Lung (tissue), 12 donors: ENCODE measurements around the gene CRTC3. TPM values are rescaled to one million over a fixed set of nuclear protein-coding genes. Genes with fewer than 3 reads are reported as not detected.

ENCODE experiments used
- ATAC-seq: fragments of 200-7000 bp; cut with Tn5 transposase; one replicate; pipeline ENCODE4 v1.9.1; 2020; ENCODE audit warnings: moderate number of reproducible peaks; ENCODE audit not compliant: insufficient read depth, low FRiP score
- DNase-seq, 3 donors: peaks; one replicate each; pipeline ENCODE4 v3.0.0-alpha.2; 2013 to 2017
- H3K27ac ChIP-seq, 2 donors: one replicate each; pipeline ENCODE4 v1.5.1; 2013; ENCODE audit warnings: mild to moderate bottlenecking in 2 of 2, moderate library complexity in 2 of 2, control low read depth in 1 of 2, inconsistent platforms in 1 of 2, low read depth in 1 of 2, low read length in 1 of 2
- H3K27me3 ChIP-seq, 3 donors: one replicate each; pipeline ENCODE4 v1.5.1; 2013; ENCODE audit warnings: low read length in 2 of 3; ENCODE audit not compliant: control insufficient read depth in 3 of 3, insufficient read depth in 3 of 3
- H3K36me3 ChIP-seq, 4 donors: one replicate each; pipeline ENCODE4 v1.5.1; 2013; ENCODE audit warnings: low read length in 4 of 4, mild to moderate bottlenecking in 1 of 4, moderate library complexity in 1 of 4; ENCODE audit not compliant: control insufficient read depth in 4 of 4, insufficient read depth in 4 of 4
- H3K4me1 ChIP-seq, 5 donors: one replicate each; pipeline ENCODE4 v1.5.1; 2013; ENCODE audit warnings: low read length in 5 of 5, mild to moderate bottlenecking in 2 of 5, moderate library complexity in 1 of 5; ENCODE audit not compliant: control insufficient read depth in 5 of 5, insufficient read depth in 5 of 5
- H3K4me3 ChIP-seq: one replicate; pipeline ENCODE4 v1.5.1; 2013; ENCODE audit warnings: mild to moderate bottlenecking, control low read depth, moderate library complexity
- H3K9ac ChIP-seq, 2 donors: one replicate each; pipeline ENCODE4 v1.5.1; 2013; ENCODE audit warnings: low read length in 2 of 2, control low read depth in 1 of 2; ENCODE audit not compliant: insufficient read depth in 1 of 2
- H3K9me3 ChIP-seq, 4 donors: one replicate each; pipeline ENCODE4 v1.5.1; 2013; ENCODE audit warnings: low read length in 3 of 4, mild to moderate bottlenecking in 1 of 4, moderate library complexity in 1 of 4; ENCODE audit not compliant: control insufficient read depth in 4 of 4, insufficient read depth in 3 of 4
- CTCF ChIP-seq: IDR thresholded peaks from 2 replicates; pipeline ENCODE4 v1.5.1; 2012; ENCODE audit warnings: mild to moderate bottlenecking; ENCODE audit errors: control extremely low read depth, extremely low read depth
- WGBS, 2 donors: extraction: QIAGEN DNeasy Blood & Tissue Kit; methylation state at CpG; one replicate each; pipeline ENCODE4 v1.1.7; 2013; 5-methylcytosine and 5-hydroxymethylcytosine counted together
- polyA plus RNA-seq, 2 donors: library from polyadenylated mRNA; stranded (reverse); fragments of 200-250 nt; gene quantifications; one replicate each; pipeline ENCODE4 v1.2.1, GENCODE V29; 2013
- total RNA-seq, 2 donors: library from RNA; depleted of rRNA in 1 of 2; stranded (reverse); fragments of >200 nt in 1 of 2; gene quantifications; one replicate each; pipeline ENCODE4 v1.2.1, GENCODE V29; 2014 to 2021
- donor health status: control.
- donor health status: control.
- donor health status: Bipolar disorder and iron deficiency.
- donor health status: healthy.
- donor health status: DM: yes; HTN: yes; CAD: no.

The CRTC3 gene
- total and polyA plus RNA-seq, 4 donors: 12.0 to 47.9 (median 28.2) TPM

GRCh38 chr15:90547540-90547939 is 17.8 kb downstream of the CRTC3 start:
- Histone ChIP-seq H3K36me3 (peaks cover 2 to 18% (median 4%) of the 10 kb centered on the region in 4 donors), H3K27ac (no peak overlapping the region), H3K27me3 (no peaks in the 10 kb centered on the region), H3K9ac (no peak overlapping the region), H3K4me3 (no peak overlapping the region), H3K9me3 (no peaks in the 10 kb centered on the region), H3K4me1 (peaks cover 0 to 11% (median 5%) of the 10 kb centered on the region in 5 donors)
- TF ChIP-seq CTCF: no peak
- DNase-seq (no peak), ATAC-seq (no peak)
- WGBS, 2 donors: 73 to 80% methylated on average over 2 of the region's 2 CpGs

- Histone ChIP-seq H3K9me3 (no peaks in the 10 kb centered on the region), H3K4me1 (peaks cover 2 to 23% (median 14%) of the 10 kb centered on the region in 5 donors), H3K4me3 (no peak overlapping the region), H3K27me3 (no peaks in the 10 kb centered on the region), H3K9ac (no peak overlapping the region), H3K36me3 (peaks cover 0 to 14% (median 4%) of the 10 kb centered on the region in 4 donors), H3K27ac (peak overlapping the region; percentile 17 to 21)
- no peak for DNase-seq
- no peak for TF ChIP-seq CTCF
- ATAC-seq: no peak
- 45 to 74% methylated on average over 6 of the region's 6 CpGs for WGBS, 2 donors
Observed at GRCh38 chr15:90550919-90551318, 21.2 kb downstream of the CRTC3 start.

GRCh38 chr15:90552162-90552928 is 22.6 kb downstream of the CRTC3 start:
- 82 to 90% methylated on average over 8 of the region's 8 CpGs for WGBS, 2 donors
- no peak for DNase-seq
- Histone ChIP-seq H3K27ac (peak overlapping the region; percentile 58 to 91), H3K4me1 (peaks cover 4 to 27% (median 16%) of the 10 kb centered on the region in 5 donors), H3K27me3 (no peaks in the 10 kb centered on the region), H3K9ac (peak overlapping the region in 1 of 2 donors; percentile 30), H3K9me3 (no peaks in the 10 kb centered on the region), H3K4me3 (no peak overlapping the region), H3K36me3 (peaks cover 0 to 14% (median 4%) of the 10 kb centered on the region in 4 donors)
- no peak for ATAC-seq
- no peak for TF ChIP-seq CTCF
